Testis (tissue), 2 donors: ENCODE data around the gene PHF21A.

Experiments
- POLR2A ChIP-seq: fragments of 450-650 bp; IDR thresholded peaks from one replicate; pipeline ENCODE4 v1.6.1; 2017; ENCODE audit warnings: antibody characterized with exemption, mild to moderate bottlenecking, moderate library complexity
- TF ChIP-seq, protein P1 (sequence below), 3 experiments: fragments of 450-650 bp in 2 of 3; fragments of 200-600 bp in 1 of 3; sonication (generic) in 1 of 3; IDR thresholded peaks; one replicate each; pipeline ENCODE4 v1.5.1; 2016 to 2019; ENCODE audit warnings: antibody characterized with exemption in 3 of 3, mild to moderate bottlenecking in 2 of 3, moderate library complexity in 1 of 3

DNA sequence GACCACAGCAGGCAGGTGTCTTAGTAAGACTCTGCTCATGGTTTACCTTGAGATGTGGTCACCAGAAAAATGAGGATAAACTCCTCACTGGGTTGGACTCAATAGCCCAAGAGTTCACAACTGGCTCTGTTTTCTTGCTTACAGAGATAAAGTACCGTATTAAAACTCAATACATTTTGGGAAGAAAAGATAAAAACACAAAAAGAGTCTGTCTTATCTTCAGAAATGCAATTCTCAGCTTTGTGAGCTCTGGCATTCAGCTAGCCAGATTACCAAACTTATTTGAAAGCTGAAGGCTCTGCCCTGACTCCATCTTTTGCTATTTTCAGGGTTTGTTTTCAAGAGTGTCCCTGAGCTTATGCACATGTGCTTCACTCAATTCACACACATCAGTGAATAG, 75.4 kb downstream of the PHF21A start:
- TF ChIP-seq, protein P1, sequence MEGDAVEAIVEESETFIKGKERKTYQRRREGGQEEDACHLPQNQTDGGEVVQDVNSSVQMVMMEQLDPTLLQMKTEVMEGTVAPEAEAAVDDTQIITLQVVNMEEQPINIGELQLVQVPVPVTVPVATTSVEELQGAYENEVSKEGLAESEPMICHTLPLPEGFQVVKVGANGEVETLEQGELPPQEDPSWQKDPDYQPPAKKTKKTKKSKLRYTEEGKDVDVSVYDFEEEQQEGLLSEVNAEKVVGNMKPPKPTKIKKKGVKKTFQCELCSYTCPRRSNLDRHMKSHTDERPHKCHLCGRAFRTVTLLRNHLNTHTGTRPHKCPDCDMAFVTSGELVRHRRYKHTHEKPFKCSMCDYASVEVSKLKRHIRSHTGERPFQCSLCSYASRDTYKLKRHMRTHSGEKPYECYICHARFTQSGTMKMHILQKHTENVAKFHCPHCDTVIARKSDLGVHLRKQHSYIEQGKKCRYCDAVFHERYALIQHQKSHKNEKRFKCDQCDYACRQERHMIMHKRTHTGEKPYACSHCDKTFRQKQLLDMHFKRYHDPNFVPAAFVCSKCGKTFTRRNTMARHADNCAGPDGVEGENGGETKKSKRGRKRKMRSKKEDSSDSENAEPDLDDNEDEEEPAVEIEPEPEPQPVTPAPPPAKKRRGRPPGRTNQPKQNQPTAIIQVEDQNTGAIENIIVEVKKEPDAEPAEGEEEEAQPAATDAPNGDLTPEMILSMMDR (IDR thresholded peaks at IDR 0.05), result no peak
- TF ChIP-seq POLR2A, result no peak
